CD4-positive, CD25-positive, alpha-beta regulatory T cell (primary cell): ENCODE results near the gene KCNQ5. TPM values are rescaled to one million over a fixed set of nuclear protein-coding genes. Genes with fewer than 3 reads are reported as not detected.
"Not testable (repeated sequence)": the region's sequence is repeated elsewhere in the genome, so short reads cannot be mapped to it uniquely, and the experiment has no call there.

ENCODE experiments used
- ATAC-seq, 2 donors: fragments of 150-1000 bp; cut with Tn5 transposase; one replicate each; pipeline ENCODE4 v1.10.0; 2021; ENCODE audit warnings: low read depth in 2 of 2, moderate number of reproducible peaks in 2 of 2, moderate library complexity in 1 of 2
- DNase-seq, 3 donors: peaks; one replicate each; pipeline versions ENCODE4 v3.0.0 to v3.0.0-alpha.2; 2012 to 2022; ENCODE audit warnings: mixed read lengths in 1 of 3
- H3K27ac ChIP-seq: one replicate; pipeline ENCODE4 v1.7.0; 2013; ENCODE audit warnings: mild to moderate bottlenecking, low read length; ENCODE audit not compliant: insufficient read depth, poor library complexity, severe bottlenecking
- H3K27me3 ChIP-seq: one replicate; pipeline ENCODE4 v1.7.0; 2013; ENCODE audit warnings: low read length; ENCODE audit not compliant: control insufficient read depth, insufficient read depth
- H3K36me3 ChIP-seq: one replicate; pipeline ENCODE4 v1.7.0; 2013; ENCODE audit warnings: mild to moderate bottlenecking, low read length, moderate library complexity; ENCODE audit not compliant: control insufficient read depth, insufficient read depth
- H3K4me1 ChIP-seq: 2 replicates; pipeline ENCODE4 v1.7.0; 2013; ENCODE audit warnings: mild to moderate bottlenecking, low read length; ENCODE audit not compliant: insufficient read depth, control insufficient read depth, poor library complexity, severe bottlenecking
- H3K4me3 ChIP-seq: one replicate; pipeline ENCODE4 v1.7.0; 2013; ENCODE audit warnings: low read depth, mild to moderate bottlenecking, low read length, moderate library complexity
- H3K9me3 ChIP-seq, 2 experiments: 1 replicate in 1 of 2; 2 replicates in 1 of 2; pipeline ENCODE4 v1.7.0; 2013; ENCODE audit warnings: low read length in 2 of 2, mild to moderate bottlenecking in 1 of 2, moderate library complexity in 1 of 2; ENCODE audit not compliant: control insufficient read depth in 2 of 2
- H3K27ac Mint-ChIP-seq, 3 donors: one replicate each; pipeline ENCODE4 v1.8.0; 2020 to 2022; ENCODE audit warnings: mild to moderate bottlenecking in 3 of 3, mixed read lengths in 3 of 3, moderate library complexity in 2 of 3
- H3K27me3 Mint-ChIP-seq: one replicate; pipeline ENCODE4 v1.8.0; 2022; ENCODE audit warnings: mild to moderate bottlenecking, mixed read lengths
- H3K36me3 Mint-ChIP-seq: one replicate; pipeline ENCODE4 v1.8.0; 2020; ENCODE audit warnings: mixed read lengths
- H3K4me1 Mint-ChIP-seq, 4 donors: one replicate each; pipeline ENCODE4 v1.8.0; 2020 to 2022; ENCODE audit warnings: mixed read lengths in 4 of 4, mild to moderate bottlenecking in 1 of 4
- H3K4me3 Mint-ChIP-seq, 4 donors: one replicate each; pipeline ENCODE4 v1.8.0; 2020 to 2022; ENCODE audit warnings: mild to moderate bottlenecking in 4 of 4, mixed read lengths in 4 of 4, moderate library complexity in 3 of 4
- H3K9me3 Mint-ChIP-seq, 7 donors: one replicate each; pipeline ENCODE4 v1.8.0; 2020 to 2022; ENCODE audit warnings: mixed read lengths in 7 of 7, mild to moderate bottlenecking in 3 of 7, moderate library complexity in 2 of 7
- polyA plus RNA-seq, 4 donors: library from polyadenylated mRNA; unstranded; fragments of 300-500 nt; fragmentation: Illumina TruSeq; gene quantifications; one replicate each; pipeline ENCODE4 v1.2.3, GENCODE V29; 2021
- total RNA-seq: library from RNA; stranded (reverse); gene quantifications from one replicate; pipeline ENCODE4 v1.2.3, GENCODE V29; 2022

The KCNQ5 gene
- total and polyA plus RNA-seq, 5 donors from 2014 or later: 0.45 to 2.5 (median 1.8) TPM

DNA sequence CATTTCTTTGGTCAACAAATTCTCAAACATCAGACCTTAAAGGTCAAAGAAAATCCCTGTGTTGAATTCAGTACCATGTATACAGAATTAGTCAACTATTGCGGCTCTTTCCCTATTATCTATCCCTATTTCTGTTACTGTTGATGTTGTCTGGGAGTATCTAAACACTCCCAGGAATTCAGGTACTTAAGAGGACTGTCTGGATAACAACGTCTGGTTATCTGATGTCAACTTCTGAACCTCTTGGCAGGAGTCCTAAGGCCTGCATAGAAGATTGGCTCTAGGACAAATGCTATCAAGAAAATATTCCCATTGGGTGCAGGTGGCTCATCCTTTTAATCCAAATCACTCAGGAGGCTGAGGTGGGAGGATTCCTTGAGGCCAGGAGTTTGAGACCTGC is 347.8 kb downstream of the KCNQ5 start:
- H3K9me3 ChIP-seq: no peaks in the 10 kb centered on the region
- Mint-ChIP-seq H3K4me3 (no peak overlapping the region), H3K4me1 (no peaks in the 10 kb centered on the region), H3K27ac (no peak overlapping the region), H3K27me3 (peaks cover 4% of the 10 kb centered on the region), H3K9me3 (no peaks in the 10 kb centered on the region), H3K36me3 (no peaks in the 10 kb centered on the region)
- ATAC-seq (no peak), DNase-seq (no peak)
- H3K4me1 ChIP-seq: no peaks in the 10 kb centered on the region
- no peaks in the 10 kb centered on the region for H3K36me3 ChIP-seq
- H3K4me3 ChIP-seq: no peak overlapping the region
- H3K27ac ChIP-seq: no peak overlapping the region
- H3K27me3 ChIP-seq: no peaks in the 10 kb centered on the region

- Mint-ChIP-seq H3K27ac (no peak overlapping the region), H3K36me3 (peaks cover 3% of the 10 kb centered on the region), H3K27me3 (peaks cover 4% of the 10 kb centered on the region), H3K4me1 (no peaks in the 10 kb centered on the region), H3K9me3 (no peaks in the 10 kb centered on the region), H3K4me3 (no peak overlapping the region)
- no peak overlapping the region for H3K27ac ChIP-seq
- no peaks in the 10 kb centered on the region for H3K36me3 ChIP-seq
- ATAC-seq: no peak
- H3K4me1 ChIP-seq: no peaks in the 10 kb centered on the region
- no peaks in the 10 kb centered on the region for H3K27me3 ChIP-seq
- no peaks in the 10 kb centered on the region for H3K9me3 ChIP-seq
- no peak for DNase-seq
- no peak overlapping the region for H3K4me3 ChIP-seq
Observed at GRCh38 chr6:72972579-72972978, 350.7 kb downstream of the KCNQ5 start.

- H3K36me3 Mint-ChIP-seq: peaks cover 3% of the 10 kb centered on the region
- H3K27ac ChIP-seq: no peak overlapping the region
Observed at GRCh38 chr6:72974276-72974675, 352.4 kb downstream of the KCNQ5 start.

GRCh38 chr6:72975352-72975752 is 353.5 kb downstream of the KCNQ5 start:
- Histone ChIP-seq H3K27me3 (no peaks in the 10 kb centered on the region), H3K27ac (no peak overlapping the region), H3K4me1 (no peaks in the 10 kb centered on the region), H3K4me3 (no peak overlapping the region), H3K36me3 (no peaks in the 10 kb centered on the region), H3K9me3 (no peaks in the 10 kb centered on the region)
- Mint-ChIP-seq H3K36me3 (peaks cover 3% of the 10 kb centered on the region), H3K27me3 (peaks cover 4% of the 10 kb centered on the region), H3K9me3 (peaks cover 0 to 9% (median 0%) of the 10 kb centered on the region in 7 donors), H3K4me1 (no peaks in the 10 kb centered on the region), H3K27ac (no peak overlapping the region), H3K4me3 (no peak overlapping the region)
- ATAC-seq (no peak), DNase-seq (no peak)

More at GRCh38 chr6:72974276-72974675, 352.4 kb downstream of the KCNQ5 start:
- H3K4me1 Mint-ChIP-seq: no peaks in the 10 kb centered on the region
- DNase-seq (no peak), ATAC-seq (no peak)
- no peak overlapping the region for H3K4me3 ChIP-seq
- H3K27me3 ChIP-seq: no peaks in the 10 kb centered on the region
- peaks cover 4% of the 10 kb centered on the region for H3K27me3 Mint-ChIP-seq
- peak overlapping the region in 1 of 3 donors; percentile 41 for H3K27ac Mint-ChIP-seq
- no peaks in the 10 kb centered on the region for H3K4me1 ChIP-seq
- H3K9me3 Mint-ChIP-seq: peaks cover 0 to 7% (median 0%) of the 10 kb centered on the region in 7 donors
- no peaks in the 10 kb centered on the region for H3K36me3 ChIP-seq
- H3K9me3 ChIP-seq: no peaks in the 10 kb centered on the region
- no peak overlapping the region for H3K4me3 Mint-ChIP-seq

DNA sequence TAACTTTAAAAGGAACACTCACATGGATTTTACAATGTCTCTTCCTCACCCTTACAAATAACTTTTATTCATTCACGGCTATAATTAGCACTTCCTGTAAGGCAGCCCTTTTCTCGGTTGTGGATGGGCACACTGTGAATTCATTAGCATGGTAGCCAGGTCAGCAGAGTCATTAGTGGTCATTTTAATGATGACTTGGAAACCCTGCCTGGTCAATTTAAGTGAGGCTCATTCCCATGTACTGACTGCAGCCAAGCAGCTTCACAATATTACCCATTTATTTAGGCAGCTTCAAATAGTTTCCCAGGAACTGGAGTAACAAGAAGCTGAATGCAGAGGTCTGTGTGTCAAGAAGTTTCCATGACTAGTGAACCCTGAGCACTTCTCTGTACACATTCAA is 354.6 kb downstream of the KCNQ5 start:
- Mint-ChIP-seq H3K4me3 (no peak overlapping the region), H3K27me3 (peaks cover 4% of the 10 kb centered on the region), H3K9me3 (peaks cover 0 to 12% (median 0%) of the 10 kb centered on the region in 7 donors), H3K36me3 (peaks cover 3% of the 10 kb centered on the region), H3K27ac (peak overlapping the region in 1 of 3 donors; percentile 18), H3K4me1 (no peaks in the 10 kb centered on the region)
- DNase-seq (no peak), ATAC-seq (no peak)
- no peaks in the 10 kb centered on the region for H3K36me3 ChIP-seq
- H3K9me3 ChIP-seq: no peaks in the 10 kb centered on the region
- H3K27me3 ChIP-seq: no peaks in the 10 kb centered on the region
- H3K27ac ChIP-seq: no peak overlapping the region
- H3K4me1 ChIP-seq: no peaks in the 10 kb centered on the region
- no peak overlapping the region for H3K4me3 ChIP-seq

- DNase-seq (peak in 1 of 3 donors; percentile 4), ATAC-seq (no peak)
- peaks cover 3% of the 10 kb centered on the region for H3K36me3 Mint-ChIP-seq
- H3K4me3 Mint-ChIP-seq: no peak overlapping the region
- H3K27me3 Mint-ChIP-seq: peaks cover 4% of the 10 kb centered on the region
- Histone ChIP-seq H3K4me3 (no peak overlapping the region), H3K36me3 (no peaks in the 10 kb centered on the region), H3K27me3 (no peaks in the 10 kb centered on the region), H3K27ac (no peak overlapping the region), H3K9me3 (no peaks in the 10 kb centered on the region), H3K4me1 (no peaks in the 10 kb centered on the region)
- H3K4me1 Mint-ChIP-seq: no peaks in the 10 kb centered on the region
- peaks cover 0 to 12% (median 2%) of the 10 kb centered on the region in 7 donors for H3K9me3 Mint-ChIP-seq
- no peak overlapping the region for H3K27ac Mint-ChIP-seq
Observed at GRCh38 chr6:72977114-72977513, 355.2 kb downstream of the KCNQ5 start.

DNA sequence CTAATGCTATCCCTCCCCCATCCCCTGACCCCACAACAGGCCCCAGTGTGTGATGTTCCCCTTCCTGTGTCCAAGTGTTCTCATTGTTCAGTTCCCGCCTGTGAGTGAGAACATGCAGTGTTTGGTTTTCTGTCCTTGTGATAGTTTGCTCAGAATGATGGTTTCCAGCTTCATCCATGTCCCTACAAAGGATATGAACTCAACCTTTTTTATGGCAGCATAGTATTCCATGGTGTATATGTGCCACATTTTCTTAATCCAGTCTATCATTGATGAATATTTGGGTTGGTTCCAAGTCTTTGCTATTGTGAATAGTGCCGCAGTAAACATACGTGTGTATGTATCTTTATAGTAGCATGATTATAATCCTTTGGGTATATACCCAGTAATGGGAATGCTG is 356.9 kb downstream of the KCNQ5 start:
- DNase-seq, H3K4me1 ChIP-seq, ATAC-seq, H3K9me3 ChIP-seq, H3K4me3 Mint-ChIP-seq, H3K4me3 ChIP-seq, H3K27me3 ChIP-seq, H3K36me3 Mint-ChIP-seq, H3K4me1 Mint-ChIP-seq, H3K27me3 Mint-ChIP-seq, H3K36me3 ChIP-seq, H3K27ac Mint-ChIP-seq, H3K27ac ChIP-seq: not testable (repeated sequence)
- H3K9me3 Mint-ChIP-seq: peaks cover 0 to 14% (median 2%) of the 10 kb centered on the region in 7 donors

GRCh38 chr6:72984189-72984831 is 362.4 kb downstream of the KCNQ5 start:
- H3K9me3 ChIP-seq, H3K36me3 ChIP-seq, H3K27ac Mint-ChIP-seq, DNase-seq, H3K27ac ChIP-seq, H3K4me1 ChIP-seq, H3K4me3 Mint-ChIP-seq, ATAC-seq, H3K27me3 Mint-ChIP-seq, H3K36me3 Mint-ChIP-seq, H3K27me3 ChIP-seq, H3K4me1 Mint-ChIP-seq, H3K4me3 ChIP-seq: not testable (repeated sequence)
- peaks cover 0 to 20% (median 2%) of the 10 kb centered on the region in 7 donors for H3K9me3 Mint-ChIP-seq
